ENCODE measurements around the gene TFR2. TPM values are rescaled to one million over a fixed set of nuclear protein-coding genes. Genes with fewer than 3 reads are reported as not detected.

TFR2 gene
- total and polyA plus RNA-seq, 2 donors (not counting 1 experiment from before 2014, with no cell fraction given), result 0.16 TPM; not detected in 1

- H4K20me1 ChIP-seq (ENCODE audit: control insufficient read depth, extremely low read depth, insufficient read depth, low read length), result no peaks in the 10 kb centered on the region
- H3K27ac ChIP-seq (ENCODE audit: insufficient read depth, low read length), result no peak overlapping the region
- DNase-seq (ENCODE audit: low read depth in 2 of 2), result no peak
- no peak overlapping the region for H3K9ac ChIP-seq (ENCODE audit: insufficient read depth, low read length)
- no peak overlapping the region for H2AFZ ChIP-seq (ENCODE audit: low read length)
- no peaks in the 10 kb centered on the region for H3K4me1 ChIP-seq (ENCODE audit: control insufficient read depth, extremely low read depth, insufficient read depth, low read length)
- H3K27me3 ChIP-seq (ENCODE audit: control insufficient read depth, insufficient read depth, low read length), result no peaks in the 10 kb centered on the region
- no peak overlapping the region for H3K4me3 ChIP-seq (replicated peaks in 1 of 4; ENCODE audit: control extremely low read depth in 1 of 4, insufficient read depth in 1 of 4, low read depth in 3 of 4, low read length in 4 of 4)
- no peaks in the 10 kb centered on the region for H3K9me3 ChIP-seq (ENCODE audit: control insufficient read depth, insufficient read depth, low read depth, low read length)
- H3K4me2 ChIP-seq (ENCODE audit: extremely low read depth, insufficient read depth, low read length), result no peak overlapping the region
- H3K79me2 ChIP-seq (ENCODE audit: control insufficient read depth, insufficient read depth, low read length), result no peaks in the 10 kb centered on the region
- TF ChIP-seq CTCF (conservative IDR thresholded peaks at IDR 0.05 in 1 of 2, IDR thresholded peaks at IDR 0.05 in 1 of 2; ENCODE audit: low read depth in 1 of 2, low read length in 2 of 2), result no peak
- TF ChIP-seq EZH2 (IDR thresholded peaks at IDR 0.05; ENCODE audit: low read length, missing control alignments), result no peak
- peaks cover 28% of the 10 kb centered on the region for H3K36me3 ChIP-seq (ENCODE audit: control insufficient read depth, insufficient read depth, low read length)
These were observed 68.2 kb downstream of the TFR2 start for GRCh38 chr7:100572949-100573675.

GRCh38 chr7:100572281-100572948 is 68.9 kb downstream of the TFR2 start:
- no peak overlapping the region for H2AFZ ChIP-seq (ENCODE audit: low read length)
- no peak overlapping the region for H3K4me3 ChIP-seq (replicated peaks in 1 of 4; ENCODE audit: control extremely low read depth in 1 of 4, insufficient read depth in 1 of 4, low read depth in 3 of 4, low read length in 4 of 4)
- no peaks in the 10 kb centered on the region for H3K79me2 ChIP-seq (ENCODE audit: control insufficient read depth, insufficient read depth, low read length)
- H3K27ac ChIP-seq (ENCODE audit: insufficient read depth, low read length), result no peak overlapping the region
- no peaks in the 10 kb centered on the region for H4K20me1 ChIP-seq (ENCODE audit: control insufficient read depth, extremely low read depth, insufficient read depth, low read length)
- H3K4me2 ChIP-seq (ENCODE audit: extremely low read depth, insufficient read depth, low read length), result no peak overlapping the region
- DNase-seq (ENCODE audit: low read depth in 2 of 2), result no peak
- H3K36me3 ChIP-seq (ENCODE audit: control insufficient read depth, insufficient read depth, low read length), result peaks cover 24% of the 10 kb centered on the region
- H3K9me3 ChIP-seq (ENCODE audit: control insufficient read depth, insufficient read depth, low read depth, low read length), result no peaks in the 10 kb centered on the region
- no peak for TF ChIP-seq CTCF (conservative IDR thresholded peaks at IDR 0.05 in 1 of 2, IDR thresholded peaks at IDR 0.05 in 1 of 2; ENCODE audit: low read depth in 1 of 2, low read length in 2 of 2)
- no peak for TF ChIP-seq EZH2 (IDR thresholded peaks at IDR 0.05; ENCODE audit: low read length, missing control alignments)
- no peak overlapping the region for H3K9ac ChIP-seq (ENCODE audit: insufficient read depth, low read length)
- no peaks in the 10 kb centered on the region for H3K4me1 ChIP-seq (ENCODE audit: control insufficient read depth, extremely low read depth, insufficient read depth, low read length)
- no peaks in the 10 kb centered on the region for H3K27me3 ChIP-seq (ENCODE audit: control insufficient read depth, insufficient read depth, low read length)

- DNase-seq (ENCODE audit: low read depth in 2 of 2), result no peak
- TF ChIP-seq EZH2 (IDR thresholded peaks at IDR 0.05; ENCODE audit: low read length, missing control alignments) (no peak), CTCF (conservative IDR thresholded peaks at IDR 0.05 in 1 of 2, IDR thresholded peaks at IDR 0.05 in 1 of 2; ENCODE audit: low read depth in 1 of 2, low read length in 2 of 2) (no peak)
- Histone ChIP-seq H3K36me3 (ENCODE audit: control insufficient read depth, insufficient read depth, low read length) (peaks cover 21% of the 10 kb centered on the region), H3K4me3 (replicated peaks in 1 of 4; ENCODE audit: control extremely low read depth in 1 of 4, insufficient read depth in 1 of 4, low read depth in 3 of 4, low read length in 4 of 4) (no peak overlapping the region), H3K9me3 (ENCODE audit: control insufficient read depth, insufficient read depth, low read depth, low read length) (no peaks in the 10 kb centered on the region), H2AFZ (ENCODE audit: low read length) (no peak overlapping the region), H3K4me2 (ENCODE audit: extremely low read depth, insufficient read depth, low read length) (no peak overlapping the region), H4K20me1 (ENCODE audit: control insufficient read depth, extremely low read depth, insufficient read depth, low read length) (no peaks in the 10 kb centered on the region), H3K9ac (ENCODE audit: insufficient read depth, low read length) (no peak overlapping the region), H3K27ac (ENCODE audit: insufficient read depth, low read length) (no peak overlapping the region), H3K79me2 (ENCODE audit: control insufficient read depth, insufficient read depth, low read length) (no peaks in the 10 kb centered on the region), H3K4me1 (ENCODE audit: control insufficient read depth, extremely low read depth, insufficient read depth, low read length) (no peaks in the 10 kb centered on the region), H3K27me3 (ENCODE audit: control insufficient read depth, insufficient read depth, low read length) (no peaks in the 10 kb centered on the region)
These were observed 69.6 kb downstream of the TFR2 start for GRCh38 chr7:100571829-100572116.

All from fibroblast of lung (primary cell).